ENCODE data around the gene CYP46A1.

DNA sequence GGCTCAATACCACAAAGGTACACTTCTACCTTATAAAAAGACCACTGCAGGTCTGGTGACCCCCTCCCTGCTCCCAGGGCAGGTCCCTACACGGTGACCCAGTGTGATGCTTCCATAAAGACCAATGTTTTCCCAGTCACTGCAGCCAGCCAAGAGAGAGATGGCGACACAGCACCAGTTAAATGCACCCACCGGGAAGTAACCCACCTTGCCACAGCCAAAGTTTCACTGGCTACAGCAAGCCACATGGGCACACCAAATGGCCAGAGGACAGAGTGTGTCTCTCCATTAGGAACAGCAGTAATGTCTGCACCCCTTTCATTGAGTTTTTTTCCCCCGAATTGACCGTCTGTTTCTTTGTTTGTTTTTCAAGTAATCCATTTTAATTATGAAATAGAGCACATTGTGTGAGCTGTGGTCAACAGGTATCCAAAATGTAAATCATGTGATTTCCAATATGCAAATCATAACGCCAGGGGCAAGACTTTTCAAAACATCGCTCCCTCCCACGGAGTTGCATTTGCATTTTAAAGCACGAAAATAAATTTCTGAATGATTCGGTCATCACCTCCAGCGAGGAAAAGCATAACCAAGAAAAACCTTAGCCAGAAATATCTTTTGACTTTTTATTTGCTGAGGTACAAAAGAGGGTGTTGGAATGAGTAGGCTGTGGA is 60.2 kb downstream of the CYP46A1 start:
- no peak for TF ChIP-seq CTCF (IDR thresholded peaks at IDR 0.05)
- TF ChIP-seq POLR2AphosphoS5 (IDR thresholded peaks at IDR 0.05; ENCODE audit: low read depth, low read length) = no peak
- TF ChIP-seq, protein P1, sequence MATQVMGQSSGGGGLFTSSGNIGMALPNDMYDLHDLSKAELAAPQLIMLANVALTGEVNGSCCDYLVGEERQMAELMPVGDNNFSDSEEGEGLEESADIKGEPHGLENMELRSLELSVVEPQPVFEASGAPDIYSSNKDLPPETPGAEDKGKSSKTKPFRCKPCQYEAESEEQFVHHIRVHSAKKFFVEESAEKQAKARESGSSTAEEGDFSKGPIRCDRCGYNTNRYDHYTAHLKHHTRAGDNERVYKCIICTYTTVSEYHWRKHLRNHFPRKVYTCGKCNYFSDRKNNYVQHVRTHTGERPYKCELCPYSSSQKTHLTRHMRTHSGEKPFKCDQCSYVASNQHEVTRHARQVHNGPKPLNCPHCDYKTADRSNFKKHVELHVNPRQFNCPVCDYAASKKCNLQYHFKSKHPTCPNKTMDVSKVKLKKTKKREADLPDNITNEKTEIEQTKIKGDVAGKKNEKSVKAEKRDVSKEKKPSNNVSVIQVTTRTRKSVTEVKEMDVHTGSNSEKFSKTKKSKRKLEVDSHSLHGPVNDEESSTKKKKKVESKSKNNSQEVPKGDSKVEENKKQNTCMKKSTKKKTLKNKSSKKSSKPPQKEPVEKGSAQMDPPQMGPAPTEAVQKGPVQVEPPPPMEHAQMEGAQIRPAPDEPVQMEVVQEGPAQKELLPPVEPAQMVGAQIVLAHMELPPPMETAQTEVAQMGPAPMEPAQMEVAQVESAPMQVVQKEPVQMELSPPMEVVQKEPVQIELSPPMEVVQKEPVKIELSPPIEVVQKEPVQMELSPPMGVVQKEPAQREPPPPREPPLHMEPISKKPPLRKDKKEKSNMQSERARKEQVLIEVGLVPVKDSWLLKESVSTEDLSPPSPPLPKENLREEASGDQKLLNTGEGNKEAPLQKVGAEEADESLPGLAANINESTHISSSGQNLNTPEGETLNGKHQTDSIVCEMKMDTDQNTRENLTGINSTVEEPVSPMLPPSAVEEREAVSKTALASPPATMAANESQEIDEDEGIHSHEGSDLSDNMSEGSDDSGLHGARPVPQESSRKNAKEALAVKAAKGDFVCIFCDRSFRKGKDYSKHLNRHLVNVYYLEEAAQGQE (IDR thresholded peaks at IDR 0.05; ENCODE audit: insufficient read depth in 1 of 2, low read depth in 2 of 2, low read length in 1 of 2) = no peak
- TF ChIP-seq TCF7L2 (IDR thresholded peaks at IDR 0.05; ENCODE audit: low read depth, low read length) = no peak

Measured in Panc1 (cell line).